HCT116 (cell line): ENCODE data around the gene PPP1R16B. TPM values are rescaled to one million over a fixed set of nuclear protein-coding genes. Genes with fewer than 3 reads are reported as not detected.

ENCODE experiments used
- ATAC-seq: fragments of 200-7000 bp; cut with Tn5 transposase; 2 replicates; pipeline ENCODE4 v1.9.1; 2020; ENCODE audit warnings: mild to moderate bottlenecking, moderate library complexity
- BruUV-seq: library from RNA; stranded (reverse); fragments of 400-500 nt; replicated peaks from 2 replicates; lab custom pipeline; 2021; lab: Mats Ljungman, UMichigan
- CTCF ChIA-PET: fragments of 300-600 bp; sonication (Branson Sonifier 250); formaldehyde crosslinking; loops from one replicate; lab custom pipeline; 2021; ENCODE audit warnings: antibody characterized with exemption; lab: Charles Lee
- POLR2A ChIA-PET: fragments of 300-600, 350-600 bp; sonication (Branson Sonifier 250); formaldehyde crosslinking; loops from one replicate; lab custom pipeline; 2021; ENCODE audit warnings: antibody characterized with exemption; lab: Charles Lee
- RAD21 ChIA-PET, 2 experiments: fragments of 300-600 bp; sonication (Branson Sonifier 250); formaldehyde crosslinking; loops; one replicate each; lab custom pipeline; 2023; ENCODE audit warnings: low total read pairs in 2 of 2; ENCODE audit not compliant: uncharacterized antibody in 2 of 2, unreplicated experiment in 2 of 2, low non-redundant PET in 1 of 2; lab: Charles Lee
- DNase-seq: peaks from one replicate; pipeline ENCODE4 v3.0.0-alpha.2; 2010; ENCODE audit warnings: low read depth, low spot score
- H2AFZ ChIP-seq: fragments of 200-600 bp; shearing (Covaris generic), sonication (generic); 2 replicates; pipeline ENCODE4 v1.6.1; 2017; ENCODE audit warnings: low read depth, mixed run types, mixed read lengths, antibody characterized with exemption, low read length; ENCODE audit not compliant: poor library complexity, severe bottlenecking
- H3K27ac ChIP-seq: 2 replicates; pipeline ENCODE4 v1.5.1; 2012; ENCODE audit warnings: low read depth, low read length
- H3K27me3 ChIP-seq: fragments of 200-600 bp; sonication (generic); 2 replicates; pipeline ENCODE4 v1.6.1; 2016; ENCODE audit warnings: mixed run types, low read length, mixed read lengths; ENCODE audit not compliant: insufficient read depth
- H3K36me3 ChIP-seq, 2 experiments: fragments of 200-500 bp in 1 of 2; fragments of 200-600 bp in 1 of 2; sonication (Bioruptor generic) in 1 of 2; sonication (generic) in 1 of 2; 2 replicates each; pipeline versions ENCODE4 v1.5.1 to v1.6.1; 2014 to 2016; ENCODE audit warnings: low read length in 2 of 2, inconsistent platforms in 1 of 2, mixed read lengths in 1 of 2, mixed run types in 1 of 2; ENCODE audit not compliant: insufficient read depth in 2 of 2, control insufficient read depth in 1 of 2
- H3K4me1 ChIP-seq, 2 experiments: fragments of 200-600 bp in 1 of 2; sonication (generic) in 1 of 2; 2 replicates each; pipeline versions ENCODE4 v1.5.1 to v1.6.1; 2012 to 2017; ENCODE audit warnings: low read length in 2 of 2, inconsistent platforms in 1 of 2, mild to moderate bottlenecking in 1 of 2, mixed read lengths in 1 of 2, mixed run types in 1 of 2, moderate library complexity in 1 of 2; ENCODE audit not compliant: insufficient read depth in 2 of 2, control insufficient read depth in 1 of 2
- H3K4me2 ChIP-seq: fragments of 200-600 bp; sonication (generic); 2 replicates; pipeline ENCODE4 v1.6.1; 2017; ENCODE audit warnings: mixed run types, low read length, mixed read lengths
- H3K4me3 ChIP-seq, 2 experiments: fragments of 200-600 bp in 1 of 2; sonication (generic) in 1 of 2; replicated peaks in 1 of 2; 2 replicates each; pipeline ENCODE4 v1.5.1; 2011 to 2016; ENCODE audit warnings: low read length in 2 of 2, control low read depth in 1 of 2, low read depth in 1 of 2, mild to moderate bottlenecking in 1 of 2, mixed read lengths in 1 of 2, mixed run types in 1 of 2
- H3K79me2 ChIP-seq: fragments of 200-600 bp; sonication (generic); 2 replicates; pipeline ENCODE4 v1.6.1; 2017; ENCODE audit warnings: mild to moderate bottlenecking, mixed run types, low read length, moderate library complexity, mixed read lengths; ENCODE audit not compliant: insufficient read depth
- H3K9ac ChIP-seq: fragments of 200-600 bp; sonication (generic); 2 replicates; pipeline ENCODE4 v1.6.1; 2016; ENCODE audit warnings: low read length, mixed read lengths
- H3K9me2 ChIP-seq: fragments of 200-600 bp; sonication (generic), shearing (Covaris generic); 2 replicates; pipeline ENCODE4 v1.6.1; 2017; ENCODE audit warnings: mixed run types, mild to moderate bottlenecking, moderate library complexity; ENCODE audit not compliant: insufficient read depth
- H3K9me3 ChIP-seq, 2 experiments: fragments of 200-500 bp in 1 of 2; fragments of 200-600 bp in 1 of 2; sonication (Bioruptor generic) in 1 of 2; sonication (generic) in 1 of 2; 2 replicates each; pipeline ENCODE4 v1.6.1; 2014 to 2017; ENCODE audit warnings: low read length in 2 of 2, mixed read lengths in 2 of 2, inconsistent platforms in 1 of 2, low read depth in 1 of 2, mild to moderate bottlenecking in 1 of 2, mixed run types in 1 of 2, moderate library complexity in 1 of 2; ENCODE audit not compliant: control insufficient read depth in 1 of 2, insufficient read depth in 1 of 2
- H4K20me1 ChIP-seq: fragments of 200-600 bp; sonication (generic), shearing (Covaris generic); 2 replicates; pipeline ENCODE4 v1.6.1; 2017; ENCODE audit warnings: mixed run types, mild to moderate bottlenecking, moderate library complexity; ENCODE audit not compliant: insufficient read depth
- CEBPB ChIP-seq: IDR thresholded peaks from 2 replicates; pipeline ENCODE4 v1.6.1; 2012; ENCODE audit warnings: low read depth
- EGR1 ChIP-seq: IDR thresholded peaks from 2 replicates; pipeline ENCODE4 v1.6.1; 2012; ENCODE audit warnings: low read depth
- ELF1 ChIP-seq: IDR thresholded peaks from 2 replicates; pipeline ENCODE4 v1.6.1; 2012; ENCODE audit warnings: low read depth, borderline replicate concordance
- EZH2 ChIP-seq: fragments of 200-600 bp; sonication (generic); IDR thresholded peaks from 2 replicates; pipeline ENCODE4 v1.6.1; 2017; ENCODE audit warnings: antibody characterized with exemption, mixed run types
- EZH2phosphoT487 ChIP-seq: fragments of 200-600 bp; IDR thresholded peaks from 2 replicates; pipeline ENCODE4 v1.6.1; 2018; ENCODE audit warnings: antibody characterized with exemption, borderline replicate concordance
- FOSL1 ChIP-seq: IDR thresholded peaks from 2 replicates; pipeline ENCODE4 v1.6.1; 2012; ENCODE audit warnings: low read depth
- MAX ChIP-seq: IDR thresholded peaks from 2 replicates; pipeline ENCODE4 v1.6.1; 2012
- POLR2A ChIP-seq: IDR thresholded peaks from 2 replicates; pipeline ENCODE4 v1.7.0; 2011; ENCODE audit warnings: borderline replicate concordance; ENCODE audit not compliant: insufficient read depth, insufficient read length; ENCODE audit errors: extremely low read depth
- POLR2AphosphoS5 ChIP-seq: IDR thresholded peaks from 2 replicates; pipeline ENCODE4 v1.6.1; 2011; ENCODE audit warnings: mild to moderate bottlenecking, low read depth, low read length, moderate library complexity
- SIN3A ChIP-seq: IDR thresholded peaks from 2 replicates; pipeline ENCODE4 v1.6.1; 2012; ENCODE audit warnings: low read depth
- SP1 ChIP-seq: IDR thresholded peaks from 2 replicates; pipeline ENCODE4 v1.6.1; 2012; ENCODE audit warnings: low read depth
- SRF ChIP-seq: IDR thresholded peaks from 2 replicates; pipeline ENCODE4 v1.6.1; 2012; ENCODE audit warnings: low read depth
- TCF7L2 ChIP-seq: IDR thresholded peaks from 2 replicates; pipeline ENCODE4 v1.7.0; 2011; ENCODE audit warnings: borderline replicate concordance, inconsistent platforms; ENCODE audit not compliant: insufficient read depth, insufficient read length; ENCODE audit errors: extremely low read depth
- ZFX ChIP-seq: fragments of 450-650 bp; IDR thresholded peaks from 2 replicates; pipeline ENCODE4 v1.6.1; 2017
- intact Hi-C: fragments of 100-400 bp; cut with micrococcal nuclease; formaldehyde crosslinking; loops from 2 replicates; pipeline ENCODE4 v1.10.0; 2022
- total RNA-seq: library from RNA; stranded (reverse); gene quantifications from one replicate; pipeline ENCODE4 v1.2.1, GENCODE V29; 2021; ENCODE audit not compliant: unreplicated experiment
- TF ChIP-seq, protein P1 (sequence below): IDR thresholded peaks from 2 replicates; pipeline ENCODE4 v1.6.1; 2011; ENCODE audit warnings: mild to moderate bottlenecking, low read length, moderate library complexity; ENCODE audit not compliant: insufficient replicate concordance; ENCODE audit errors: extremely low read depth

PPP1R16B gene
- total RNA-seq, 1 experiment from 2014 or later: 0.52 TPM

DNA sequence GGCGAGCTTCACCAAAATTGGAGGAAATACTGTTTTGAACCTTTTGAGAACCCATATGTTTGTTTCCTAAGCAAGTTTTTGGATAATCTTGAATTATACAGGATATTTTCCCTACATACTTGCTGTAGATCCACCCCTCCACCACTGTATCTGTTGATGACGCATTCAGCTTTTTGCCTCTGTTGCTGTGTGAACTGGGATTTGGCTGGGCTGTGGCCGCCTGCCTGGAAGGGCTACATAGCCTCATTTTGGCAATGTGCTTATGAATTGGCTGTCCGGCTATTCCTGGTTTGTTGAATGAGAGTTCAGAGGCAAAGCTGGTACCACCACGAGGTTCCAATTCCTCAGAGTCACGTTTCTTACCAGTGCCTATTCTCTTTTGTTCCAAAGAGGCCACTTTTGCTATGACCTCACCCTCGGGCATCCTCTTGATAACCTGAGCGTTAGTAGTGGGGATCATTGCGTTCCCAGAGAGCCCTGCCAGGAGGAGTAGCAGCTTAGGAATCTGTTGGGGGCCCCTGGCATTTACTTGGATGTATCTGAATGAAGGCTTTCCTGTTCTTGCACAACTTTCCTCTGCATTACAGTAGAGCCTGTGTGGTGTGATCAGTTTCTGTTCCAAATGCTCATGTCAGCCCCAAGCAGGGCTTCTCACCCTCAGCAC, 127.1 kb downstream of the PPP1R16B start:
- POLR2A ChIA-PET: no interaction called here
- H3K27ac ChIP-seq: no peak overlapping the region
- H4K20me1 ChIP-seq: peaks cover 7% of the 10 kb centered on the region; the same call in 1 of the 2 replicates
- no peak for ATAC-seq
- TF ChIP-seq POLR2A (no peak), EZH2 (no peak), CEBPB (no peak), MAX (no peak), TCF7L2 (no peak), FOSL1 (no peak), EGR1 (no peak), ZFX (no peak), SRF (no peak), EZH2phosphoT487 (no peak), ELF1 (no peak), POLR2AphosphoS5 (no peak), SIN3A (no peak), SP1 (no peak)
- TF ChIP-seq, protein P1, sequence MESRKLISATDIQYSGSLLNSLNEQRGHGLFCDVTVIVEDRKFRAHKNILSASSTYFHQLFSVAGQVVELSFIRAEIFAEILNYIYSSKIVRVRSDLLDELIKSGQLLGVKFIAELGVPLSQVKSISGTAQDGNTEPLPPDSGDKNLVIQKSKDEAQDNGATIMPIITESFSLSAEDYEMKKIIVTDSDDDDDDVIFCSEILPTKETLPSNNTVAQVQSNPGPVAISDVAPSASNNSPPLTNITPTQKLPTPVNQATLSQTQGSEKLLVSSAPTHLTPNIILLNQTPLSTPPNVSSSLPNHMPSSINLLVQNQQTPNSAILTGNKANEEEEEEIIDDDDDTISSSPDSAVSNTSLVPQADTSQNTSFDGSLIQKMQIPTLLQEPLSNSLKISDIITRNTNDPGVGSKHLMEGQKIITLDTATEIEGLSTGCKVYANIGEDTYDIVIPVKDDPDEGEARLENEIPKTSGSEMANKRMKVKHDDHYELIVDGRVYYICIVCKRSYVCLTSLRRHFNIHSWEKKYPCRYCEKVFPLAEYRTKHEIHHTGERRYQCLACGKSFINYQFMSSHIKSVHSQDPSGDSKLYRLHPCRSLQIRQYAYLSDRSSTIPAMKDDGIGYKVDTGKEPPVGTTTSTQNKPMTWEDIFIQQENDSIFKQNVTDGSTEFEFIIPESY: no peak
- H2AFZ ChIP-seq: no peak overlapping the region
- peaks cover 3 to 29% of the 10 kb centered on the region in 2 experiments; a peak in 2 of 4 replicates for H3K36me3 ChIP-seq
- H3K9me3 ChIP-seq: no peaks in the 10 kb centered on the region
- RAD21 ChIA-PET: no interaction called here
- H3K27me3 ChIP-seq: no peaks in the 10 kb centered on the region
- peaks cover 23 to 48% of the 10 kb centered on the region in 2 experiments for H3K4me1 ChIP-seq
- peaks cover 100% of the 10 kb centered on the region for H3K79me2 ChIP-seq
- intact Hi-C loops: loop anchor here (2.0 kb wide), 1 partner anchor 30 kb away; the partner anchor contains the start of gene DHX35
- no peak overlapping the region for H3K4me2 ChIP-seq
- H3K9ac ChIP-seq: no peak overlapping the region
- no TSS peak for BruUV-seq
- DNase-seq: no peak
- CTCF ChIA-PET: no interaction called here
- H3K4me3 ChIP-seq: no peak overlapping the region
- H3K9me2 ChIP-seq: no peaks in the 10 kb centered on the region
